HG03378 (cell line): Measurements from ENCODE around the gene GNA12.
"Not testable (repeated sequence)": the region's sequence is repeated elsewhere in the genome, so short reads cannot be mapped to it uniquely, and the experiment has no call there.

Source experiments
- ATAC-seq: cut with Tn5 transposase; IDR thresholded peaks from one replicate; pipeline ENCODE4 v1.9.1; 2021; ENCODE audit warnings: mild to moderate bottlenecking, moderate library complexity; ENCODE audit not compliant: unreplicated experiment

Gene GNA12

DNA sequence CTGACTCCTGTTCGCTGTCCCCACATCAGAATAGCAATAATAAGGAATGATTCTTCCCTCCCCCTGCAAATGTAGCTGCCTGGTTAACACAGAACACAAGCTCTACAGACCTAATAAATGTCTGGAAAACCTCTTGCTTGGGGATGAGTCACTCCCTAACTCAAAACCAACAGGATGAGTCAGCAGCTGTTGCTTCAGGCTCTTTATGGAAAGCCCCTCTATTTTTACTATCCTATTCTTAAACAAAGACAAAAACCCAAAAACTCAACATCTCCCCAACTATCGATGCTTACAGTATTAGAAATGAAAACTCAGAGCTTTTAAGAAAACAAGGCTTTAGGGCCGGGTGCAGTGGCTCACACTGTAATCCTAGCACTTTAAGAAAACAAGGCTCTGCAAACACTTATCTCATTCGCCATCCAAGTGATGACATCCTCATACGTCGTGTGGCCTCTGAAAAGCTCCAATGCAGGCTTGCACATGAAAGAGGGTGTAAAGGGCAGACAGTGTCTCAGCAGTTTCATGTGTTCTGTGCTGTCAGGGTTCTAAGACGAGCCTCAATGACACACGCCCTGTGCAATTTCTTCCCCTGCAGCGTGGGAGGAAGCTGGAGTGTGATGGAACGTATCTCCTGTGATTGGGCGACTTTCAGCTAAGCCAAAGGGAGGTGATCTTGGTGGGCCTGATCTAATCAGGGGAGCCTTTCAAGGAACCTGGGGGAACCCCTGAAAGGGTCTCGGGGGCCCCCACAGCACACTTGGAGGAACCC lies 86.0 kb downstream of the GNA12 start:
- peak; percentile 88 for ATAC-seq

DNA sequence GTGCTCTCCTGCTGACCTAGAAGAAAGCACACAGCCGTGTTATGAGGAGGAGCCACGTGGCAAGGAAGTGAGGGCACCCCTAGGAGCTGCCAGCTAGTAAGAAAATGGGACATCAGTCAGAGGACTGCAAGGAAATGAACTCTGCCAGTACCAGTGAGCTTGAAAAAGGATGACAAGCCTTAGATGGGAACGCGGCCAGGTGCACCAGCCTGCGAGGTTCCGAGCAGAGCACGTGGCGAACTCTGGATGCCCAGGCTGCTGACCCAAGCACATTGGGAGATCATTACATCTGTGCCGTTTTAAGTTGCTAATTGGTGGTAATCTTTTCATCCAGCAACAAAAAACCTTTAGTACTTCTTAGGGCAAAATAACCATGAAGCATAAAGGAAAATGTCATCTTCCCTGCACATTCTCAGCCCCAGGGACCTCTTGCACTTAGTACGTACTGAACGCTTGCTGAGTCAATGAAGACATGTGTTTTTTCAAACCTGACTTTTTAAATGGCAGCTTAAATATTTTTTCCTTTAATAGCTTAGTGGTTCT lies 86.7 kb downstream of the GNA12 start:
- ATAC-seq = peak; percentile 10

DNA sequence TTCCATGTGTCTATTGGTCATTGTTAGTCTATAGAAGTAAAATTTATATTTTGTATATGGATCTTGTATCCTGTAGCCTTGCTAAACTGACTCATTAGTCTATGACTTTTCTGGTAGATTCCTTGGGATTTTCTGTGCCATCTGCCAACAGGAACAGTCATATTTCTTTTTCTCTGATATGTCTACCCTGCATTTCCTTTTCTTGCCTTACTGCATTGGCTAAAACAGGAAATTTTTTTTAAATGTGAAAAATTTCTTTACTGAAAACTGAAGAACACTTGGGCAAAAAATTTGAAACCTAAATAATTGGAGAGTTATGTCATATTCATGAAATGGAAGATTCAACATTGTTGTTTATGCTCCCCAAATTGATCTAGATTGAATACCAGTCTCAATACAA lies 88.6 kb downstream of the GNA12 start:
- no peak for ATAC-seq

DNA sequence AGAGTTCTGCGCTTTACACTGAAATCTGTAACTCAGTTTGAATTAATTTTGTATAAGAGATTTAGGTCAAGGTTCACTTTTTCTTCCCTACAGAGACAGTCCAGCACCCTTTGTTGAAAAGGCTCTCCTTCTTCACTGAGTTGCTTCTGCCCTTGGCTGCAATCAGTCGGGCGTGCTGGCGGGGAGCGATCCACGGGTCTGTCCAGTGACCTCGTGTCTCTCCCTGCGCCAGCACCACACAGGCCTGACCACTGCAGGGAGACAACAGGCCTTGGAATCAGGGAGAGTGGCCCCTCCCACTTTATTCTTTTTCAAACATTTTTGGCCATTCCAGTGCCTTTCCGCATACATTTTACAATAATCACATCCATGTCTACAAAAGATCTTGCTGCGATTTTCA lies 89.2 kb downstream of the GNA12 start:
- no peak for ATAC-seq

DNA sequence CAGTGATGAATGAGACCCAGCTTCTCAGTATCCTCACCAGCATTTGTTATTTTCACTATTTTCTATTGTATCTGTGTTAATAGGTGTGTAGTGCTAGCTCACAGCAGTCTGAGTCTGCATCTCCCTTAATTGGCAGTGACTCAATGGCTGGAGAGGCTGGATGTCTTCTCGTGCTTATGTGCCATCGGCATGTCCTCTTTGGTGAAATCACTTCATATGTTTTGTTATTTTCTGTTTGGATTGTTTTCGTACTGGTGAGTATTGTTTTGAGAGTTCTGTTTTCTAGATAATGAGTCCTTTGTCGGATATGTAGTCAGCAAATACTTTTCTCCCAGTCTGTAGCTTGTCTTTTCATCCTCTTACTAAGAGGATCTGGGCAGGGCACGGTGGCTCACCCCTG lies 90.0 kb downstream of the GNA12 start:
- ATAC-seq = no peak

DNA sequence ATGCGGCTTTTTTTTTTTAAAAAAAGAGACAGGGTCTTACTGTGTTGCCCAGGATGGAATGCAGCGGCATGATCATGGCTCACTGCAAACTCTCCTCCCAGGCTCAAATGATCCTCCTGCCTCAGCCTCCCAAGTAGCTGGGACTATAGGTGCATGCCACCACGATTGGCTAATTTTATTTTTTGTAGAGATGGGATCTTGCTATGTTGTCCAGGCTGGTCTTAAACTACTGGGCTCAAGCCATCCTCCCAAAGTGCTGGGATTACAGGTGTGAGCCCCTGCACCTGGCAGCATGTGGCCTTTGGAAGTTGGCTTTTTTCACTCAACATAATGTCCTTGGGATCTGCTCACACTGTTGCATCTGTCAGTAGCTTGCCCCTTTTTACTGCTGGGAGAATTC lies 91.0 kb downstream of the GNA12 start:
- ATAC-seq = no peak

DNA sequence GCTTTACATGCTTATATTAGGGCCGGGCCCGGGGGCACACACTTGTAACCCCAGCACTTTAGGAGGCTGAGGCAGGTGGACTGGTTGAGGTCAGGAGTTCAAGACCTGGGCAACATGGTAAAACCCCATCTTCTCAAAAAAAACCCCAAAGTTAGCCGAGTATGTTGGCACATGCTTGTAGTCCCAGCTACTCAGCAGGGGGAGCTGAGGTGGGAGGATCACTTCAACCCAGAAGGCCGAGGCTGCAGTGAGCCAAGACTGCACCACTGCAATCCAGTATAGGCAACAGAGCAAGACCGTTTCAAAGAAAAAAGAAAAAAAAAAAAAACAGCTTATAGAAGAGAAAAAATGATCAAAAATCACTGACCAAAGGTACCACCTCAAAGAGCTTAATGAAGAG lies 93.0 kb downstream of the GNA12 start:
- no peak for ATAC-seq

DNA sequence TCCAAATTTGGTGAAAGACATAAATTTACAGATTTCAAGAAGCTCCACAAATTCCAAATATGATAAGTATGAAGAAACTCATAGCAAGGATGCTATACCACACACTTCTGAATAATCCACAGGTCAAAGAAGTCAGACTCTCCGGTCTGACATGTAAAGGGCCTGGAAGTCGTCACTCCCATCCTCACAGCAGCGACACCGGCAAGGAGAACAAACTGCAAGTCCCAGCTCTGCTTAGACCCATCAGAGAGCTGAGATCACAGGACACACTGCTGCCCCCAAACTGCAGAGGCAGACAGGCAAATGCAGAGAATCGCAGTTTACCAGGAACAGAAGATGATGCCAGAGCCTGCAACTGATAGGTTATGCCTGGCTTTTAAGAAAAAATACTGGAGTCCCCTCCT lies 94.1 kb downstream of the GNA12 start:
- ATAC-seq = no peak

DNA sequence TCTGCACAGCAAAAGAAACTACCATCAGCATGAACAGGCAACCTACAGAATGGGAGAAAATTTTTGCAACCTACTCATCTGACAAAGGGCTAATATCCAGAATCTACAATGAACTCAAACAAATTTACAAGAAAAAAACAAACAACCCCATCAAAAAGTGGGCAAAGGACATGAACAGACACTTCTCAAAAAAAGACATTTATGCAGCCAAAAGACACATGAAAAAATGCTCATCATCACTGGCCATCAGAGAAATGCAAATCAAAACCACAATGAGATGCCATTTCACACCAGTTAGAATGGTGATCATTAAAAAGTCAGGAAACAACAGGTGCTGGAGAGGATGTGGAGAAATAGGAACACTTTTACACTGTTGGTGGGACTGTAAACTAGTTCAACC lies 95.4 kb downstream of the GNA12 start:
- not testable (repeated sequence) for ATAC-seq

DNA sequence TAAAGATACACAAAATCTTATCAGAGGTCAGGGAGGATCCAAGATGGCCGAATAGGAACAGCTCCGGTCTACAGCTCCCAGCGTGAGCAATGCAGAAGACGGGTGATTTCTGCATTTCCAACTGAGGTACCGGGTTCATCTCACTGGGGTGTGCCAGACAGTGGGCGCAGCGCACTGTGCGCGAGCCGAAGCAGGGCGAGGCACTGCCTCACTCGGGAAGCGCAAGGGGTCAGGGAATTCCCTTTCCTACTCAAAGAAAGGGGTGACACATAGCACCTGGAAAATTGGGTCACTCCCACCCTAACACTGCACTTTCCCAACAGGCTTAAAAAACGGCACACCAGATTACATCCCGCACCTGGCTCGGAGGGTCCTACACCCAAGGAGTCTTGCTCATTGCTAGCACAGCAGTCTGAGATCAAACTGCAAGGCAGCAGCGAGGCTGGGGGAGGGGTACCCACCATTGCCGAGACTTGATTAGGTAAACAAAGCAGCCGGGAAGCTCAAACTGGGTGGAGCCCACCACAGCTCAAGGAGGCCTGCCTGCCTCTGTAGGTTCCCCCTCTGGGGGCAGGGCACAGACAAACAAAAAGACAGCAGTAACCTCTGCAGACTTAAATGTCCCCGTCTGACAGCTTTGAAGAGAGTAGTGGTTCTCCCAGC lies 100.5 kb downstream of the GNA12 start:
- ATAC-seq = not testable (repeated sequence)

DNA sequence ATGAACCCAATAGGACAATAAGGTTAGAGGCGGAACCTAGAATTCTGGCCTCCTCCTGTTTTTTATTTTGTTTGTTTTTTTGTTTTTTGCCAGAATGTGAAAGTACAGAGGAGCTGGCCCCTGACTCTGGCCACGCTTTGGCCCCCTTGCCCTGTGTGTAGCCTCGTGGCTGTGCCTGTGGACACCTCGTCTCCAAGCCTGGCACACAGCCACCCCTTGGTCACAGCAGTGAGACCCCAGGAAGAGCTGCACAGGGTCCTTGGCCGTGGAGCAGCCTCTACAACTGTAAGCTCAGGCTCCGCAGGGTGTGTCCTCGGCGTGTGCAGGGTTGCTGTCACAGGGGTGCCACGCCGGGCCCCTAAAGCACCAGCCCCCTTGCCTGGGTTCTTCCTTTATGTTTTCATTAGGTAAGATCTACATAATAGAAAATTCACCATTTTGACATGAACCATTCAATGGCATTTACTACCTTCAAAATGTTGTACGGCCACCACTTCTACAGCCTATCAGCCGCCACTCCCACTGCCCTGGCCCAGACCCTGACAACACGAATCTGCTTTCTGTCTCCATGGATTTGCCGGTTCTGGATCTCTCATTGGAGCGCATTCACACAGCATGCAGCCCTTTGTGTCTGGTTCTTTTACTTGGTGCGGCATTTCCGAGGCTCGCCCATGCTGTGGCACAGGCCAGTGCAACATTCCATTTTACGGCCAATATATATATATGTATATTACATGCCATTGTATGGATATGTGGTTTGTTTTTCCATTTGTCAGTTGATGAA lies 105.2 kb downstream of the GNA12 start:
- no peak for ATAC-seq

DNA sequence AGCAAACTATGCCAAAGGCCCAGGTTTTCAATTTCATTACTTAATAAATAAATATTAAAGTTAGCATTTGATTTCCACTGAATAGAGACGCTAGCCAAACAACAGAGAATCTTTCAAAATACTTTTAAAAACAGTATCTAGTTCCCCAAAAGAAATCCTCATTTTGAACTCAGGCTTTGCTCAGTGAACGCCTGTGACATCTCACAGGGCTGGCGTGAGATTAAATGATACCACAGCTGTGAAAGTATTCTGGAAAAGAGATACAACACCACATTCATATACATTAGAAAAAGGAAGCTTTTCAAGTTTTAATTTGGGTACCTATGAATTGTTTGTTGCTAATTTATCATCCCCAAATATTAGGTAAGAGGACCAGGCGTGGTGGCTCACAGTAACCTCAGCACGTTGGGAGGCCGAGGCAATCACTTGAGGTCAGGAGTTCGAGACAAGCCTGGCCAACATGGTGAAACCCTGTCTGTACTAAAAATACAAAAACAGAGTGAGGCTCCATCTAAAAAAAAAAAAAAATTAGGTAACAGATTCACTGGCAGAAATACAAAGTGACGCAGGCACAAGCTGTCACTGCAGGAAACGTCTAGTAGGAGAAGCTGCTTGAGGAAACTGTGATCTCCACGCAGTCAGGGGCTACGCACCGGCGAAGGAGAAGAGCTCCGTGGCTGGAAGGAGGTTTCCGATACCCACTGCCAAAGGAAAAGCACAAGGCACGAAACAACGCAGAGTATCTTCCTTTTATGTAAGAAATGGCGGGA lies 106.2 kb downstream of the GNA12 start:
- no peak for ATAC-seq

DNA sequence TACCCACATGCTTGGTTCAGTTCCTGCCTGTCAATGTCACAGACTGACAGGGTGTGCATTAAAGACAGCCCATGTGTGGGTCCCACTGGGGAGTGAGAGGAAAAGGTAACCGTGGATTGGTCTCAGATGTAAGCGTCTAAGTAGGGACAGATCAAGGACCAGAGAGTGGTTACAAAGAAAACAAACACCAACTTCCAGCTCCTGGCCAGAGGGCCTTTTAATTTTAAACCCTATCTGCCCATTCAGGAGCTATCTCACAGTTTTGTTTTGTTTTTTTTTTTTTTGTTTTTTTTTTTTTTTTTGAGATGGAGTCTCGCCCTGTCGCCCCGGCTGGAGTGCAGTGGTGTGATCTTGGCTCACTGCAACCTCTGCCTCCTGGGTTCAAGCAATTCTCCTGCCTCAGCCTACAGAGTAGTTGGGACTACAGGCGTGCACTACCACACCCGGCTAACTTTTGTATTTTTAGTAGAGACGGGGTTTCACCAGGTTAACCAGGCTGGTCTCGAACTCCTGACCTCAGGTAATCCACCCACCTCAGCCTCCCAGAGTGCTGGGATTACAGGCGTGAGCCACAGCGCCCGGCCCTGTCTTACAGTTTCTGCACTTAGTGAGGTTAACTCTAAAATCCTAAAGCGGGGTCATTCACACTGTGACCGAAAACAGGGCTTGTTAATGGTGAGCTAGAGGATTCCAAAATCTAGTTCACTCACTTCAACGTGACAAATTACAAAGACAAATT lies 106.9 kb downstream of the GNA12 start:
- ATAC-seq = not testable (repeated sequence)

DNA sequence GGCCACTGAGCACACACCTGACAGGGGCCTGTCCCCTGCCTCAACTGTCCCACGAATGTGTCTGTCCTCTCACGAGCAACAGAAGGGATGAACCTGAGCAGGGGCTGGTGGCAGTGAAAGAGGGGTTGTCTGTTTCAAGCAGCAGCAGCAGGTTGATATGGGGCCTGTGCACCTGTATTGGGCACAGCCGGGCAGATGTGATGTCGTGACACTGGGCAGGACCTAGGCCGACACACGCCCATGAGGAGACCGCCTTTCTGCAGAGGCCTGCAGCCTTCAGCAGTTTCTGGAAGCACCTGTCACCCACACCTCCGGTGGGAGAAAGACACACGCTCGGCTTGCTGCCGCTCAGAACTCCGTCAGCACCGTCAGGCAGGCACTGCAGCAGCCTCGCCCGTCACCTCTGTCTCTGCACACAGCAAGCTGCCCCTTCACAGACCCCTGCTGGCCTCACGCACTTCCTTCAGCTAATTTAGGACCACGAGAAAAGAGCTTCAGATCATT lies 107.6 kb downstream of the GNA12 start:
- no peak for ATAC-seq

DNA sequence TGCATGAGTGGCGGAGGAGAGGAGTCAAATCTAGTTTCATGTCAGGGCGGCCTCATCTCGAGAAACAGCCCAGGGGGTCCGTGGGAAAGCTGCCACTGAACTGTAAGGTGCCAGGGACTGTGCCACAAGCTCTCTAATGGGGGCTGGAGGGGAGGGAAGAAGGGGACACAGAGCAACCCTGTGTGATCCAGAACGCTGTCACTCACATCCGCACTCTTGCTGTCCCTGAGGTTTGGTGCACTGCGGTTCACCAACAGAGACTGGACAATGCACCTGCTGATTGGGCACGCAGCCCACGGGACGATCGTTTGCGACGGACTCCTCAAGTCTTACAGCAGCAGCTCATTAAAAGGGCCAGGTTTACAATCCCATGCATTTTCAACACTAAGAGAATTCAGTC lies 108.4 kb downstream of the GNA12 start:
- ATAC-seq = no peak

DNA sequence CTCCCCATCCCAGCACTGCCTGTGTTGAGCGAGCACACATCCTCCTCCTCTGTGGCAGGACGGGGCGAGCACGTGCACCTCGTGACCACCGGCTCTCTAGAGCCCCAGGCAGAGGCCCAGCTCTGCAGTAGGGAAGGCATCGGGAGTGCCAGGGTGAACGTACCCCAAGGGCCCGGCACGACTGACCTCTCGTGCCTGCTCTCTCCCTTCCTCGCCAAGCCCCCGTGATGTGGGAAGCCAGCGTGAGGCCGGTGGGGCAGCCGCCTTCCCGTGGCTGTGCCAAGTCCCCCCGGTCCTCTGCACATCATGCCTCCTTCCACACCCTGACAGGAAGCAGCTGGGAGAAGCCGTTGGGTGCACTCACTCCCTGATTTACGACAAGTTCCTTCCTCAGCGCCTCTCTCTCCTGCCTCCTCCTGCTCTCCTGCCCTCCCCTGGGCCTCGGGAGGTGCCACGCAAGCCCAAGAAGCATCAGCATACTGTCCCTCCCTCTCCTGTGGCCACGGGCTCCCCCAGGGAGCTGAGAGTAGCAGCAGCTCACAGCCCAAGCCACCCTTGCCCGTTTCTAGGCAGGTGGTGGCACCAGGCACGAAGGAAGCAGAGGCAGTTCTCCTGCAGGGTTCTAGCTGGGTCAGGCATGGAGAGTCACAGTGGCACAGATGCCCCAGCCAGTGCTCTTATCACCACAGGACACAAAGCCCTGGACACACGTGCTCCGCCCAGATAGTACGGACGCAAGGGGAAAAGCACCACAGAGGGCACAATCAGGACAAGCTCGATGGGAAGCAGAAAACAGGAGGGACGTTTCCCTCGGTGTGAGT lies 109.1 kb downstream of the GNA12 start:
- ATAC-seq = no peak

DNA sequence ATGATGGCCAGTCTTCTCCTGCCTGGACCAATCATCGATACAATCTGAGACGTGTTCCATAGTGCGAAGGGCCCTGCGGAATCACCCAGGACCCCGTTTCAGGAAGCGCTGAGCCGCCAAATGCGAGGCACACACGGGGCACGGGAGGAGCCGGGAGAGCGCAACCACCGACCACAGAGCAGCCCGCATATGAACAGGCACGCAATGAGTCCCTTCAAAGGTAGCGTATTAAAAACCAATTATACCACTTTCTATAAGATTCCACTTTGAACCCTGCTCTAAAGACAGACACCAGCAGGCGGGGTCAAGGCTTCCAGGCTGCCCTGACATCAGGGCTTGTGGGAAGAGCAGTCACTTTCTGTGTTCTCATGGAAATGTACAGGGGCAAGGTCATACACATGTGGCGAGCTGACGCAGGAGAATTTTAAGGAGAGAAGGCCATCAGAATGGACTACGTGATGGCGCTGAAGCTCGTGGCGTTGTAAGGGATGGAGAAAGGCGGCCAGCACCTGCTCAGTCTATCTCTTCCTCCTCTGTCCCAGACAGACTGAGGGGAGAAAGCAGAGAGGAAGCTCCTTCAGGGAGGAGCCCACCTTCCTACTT lies 109.9 kb downstream of the GNA12 start:
- no peak for ATAC-seq

DNA sequence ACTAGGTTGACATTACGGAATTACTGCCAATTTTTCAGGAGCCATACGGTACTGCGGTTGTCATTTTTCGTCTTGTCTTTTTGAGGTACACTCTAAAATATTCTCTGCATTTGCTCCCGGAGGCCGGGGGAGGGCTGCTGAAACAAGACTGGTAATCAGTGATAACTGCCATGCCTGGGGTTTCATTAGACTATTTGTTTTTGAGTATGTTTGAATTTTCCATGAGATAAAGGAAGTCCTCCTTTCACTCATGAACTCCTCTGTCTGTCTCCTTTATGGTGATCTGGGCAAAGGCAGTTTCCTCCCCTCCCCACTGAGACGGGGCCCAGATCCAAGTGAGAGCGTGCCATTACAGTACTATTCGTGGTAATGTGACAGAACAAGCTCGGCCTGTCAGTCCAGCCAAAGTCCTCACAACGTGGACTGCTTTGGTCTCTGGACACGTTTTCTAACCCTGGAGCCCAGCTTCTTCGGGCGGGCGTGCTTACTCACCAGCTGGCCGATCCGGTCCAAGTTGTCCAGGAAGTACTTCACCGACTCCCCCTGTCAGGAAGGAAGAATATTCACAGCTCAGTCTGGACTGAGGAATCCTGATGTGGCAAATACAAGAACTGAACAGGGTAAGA lies 111.0 kb downstream of the GNA12 start:
- ATAC-seq = no peak
